IMR-90 (cell line): ENCODE data around the gene BUD23. TPM values are rescaled to one million over a fixed set of nuclear protein-coding genes. Genes with fewer than 3 reads are reported as not detected.

Experiments used
- ATAC-seq: fragments of 200-7000 bp; cut with Tn5 transposase; 2 replicates; pipeline ENCODE4 v1.9.1; 2020; ENCODE audit warnings: low read depth, mild to moderate bottlenecking, moderate library complexity
- BruUV-seq: library from RNA; stranded (reverse); fragments of 400-500 nt; replicated peaks from 2 replicates; lab custom pipeline; 2021; lab: Mats Ljungman, UMichigan
- CTCF ChIA-PET: fragments of 300-600 bp; formaldehyde crosslinking; extraction: SDS; loops from one replicate; lab custom pipeline; 2021; ENCODE audit warnings: antibody characterized with exemption; lab: Yijun Ruan, JAX
- POLR2A ChIA-PET: fragments of 300-600 bp; sonication (Branson Sonifier 250); formaldehyde crosslinking; loops from one replicate; lab custom pipeline; 2022; ENCODE audit warnings: antibody characterized with exemption; ENCODE audit not compliant: unreplicated experiment; lab: Charles Lee
- DNase-seq: peaks from one replicate; pipeline ENCODE4 v3.0.0; 2013
- H2AFZ ChIP-seq: replicated peaks from 2 replicates; pipeline ENCODE3; 2013; ENCODE audit warnings: low read length, mild to moderate bottlenecking; ENCODE audit not compliant: poor library complexity
- H2AK5ac ChIP-seq: 2 replicates; pipeline ENCODE4 v1.6.1; 2013; ENCODE audit warnings: low read depth, low read length, inconsistent platforms
- H2AK9ac ChIP-seq: replicated peaks from 2 replicates; pipeline ENCODE3; 2013; ENCODE audit warnings: mild to moderate bottlenecking, low read depth, low read length, moderate library complexity; ENCODE audit not compliant: poor library complexity
- H2BK120ac ChIP-seq: 2 replicates; pipeline ENCODE4 v1.6.1; 2013; ENCODE audit warnings: low read depth, low read length, inconsistent platforms
- H2BK15ac ChIP-seq: 3 replicates; pipeline ENCODE4 v1.6.1; 2013; ENCODE audit warnings: low read depth, low read length, inconsistent platforms
- H2BK20ac ChIP-seq: 2 replicates; pipeline ENCODE4 v1.6.1; 2013; ENCODE audit warnings: low read depth, mild to moderate bottlenecking, inconsistent platforms, low read length, moderate library complexity
- H2BK5ac ChIP-seq: 2 replicates; pipeline ENCODE4 v1.6.1; 2013; ENCODE audit warnings: mild to moderate bottlenecking, low read depth, low read length, inconsistent platforms; ENCODE audit not compliant: poor library complexity, severe bottlenecking
- H3K14ac ChIP-seq: replicated peaks from 2 replicates; pipeline ENCODE4 v1.6.1; 2013; ENCODE audit warnings: low read depth, low read length, inconsistent platforms
- H3K18ac ChIP-seq: 2 replicates; pipeline ENCODE4 v1.6.1; 2013; ENCODE audit warnings: low read depth, low read length, control low read depth
- H3K23ac ChIP-seq: 2 replicates; pipeline ENCODE4 v1.6.1; 2013; ENCODE audit warnings: low read depth, low read length, inconsistent platforms
- H3K27ac ChIP-seq: 2 replicates; pipeline ENCODE4 v1.5.1; 2013; ENCODE audit warnings: mild to moderate bottlenecking, control low read depth, low read length; ENCODE audit not compliant: insufficient read depth
- H3K27me3 ChIP-seq: 2 replicates; pipeline ENCODE4 v1.6.1; 2013; ENCODE audit warnings: low read length; ENCODE audit not compliant: control insufficient read depth, insufficient read depth
- H3K36me3 ChIP-seq: 2 replicates; pipeline ENCODE4 v1.6.1; 2013; ENCODE audit warnings: low read length, mixed read lengths; ENCODE audit not compliant: control insufficient read depth, insufficient read depth
- H3K4ac ChIP-seq: 2 replicates; pipeline ENCODE4 v1.6.1; 2013; ENCODE audit warnings: low read depth, low read length, inconsistent platforms
- H3K4me1 ChIP-seq: 2 replicates; pipeline ENCODE4 v1.6.1; 2013; ENCODE audit warnings: low read length, mixed read lengths; ENCODE audit not compliant: control insufficient read depth, insufficient read depth
- H3K4me2 ChIP-seq: 2 replicates; pipeline ENCODE4 v1.6.1; 2013; ENCODE audit warnings: low read depth, mild to moderate bottlenecking, control low read depth, low read length, moderate library complexity
- H3K4me3 ChIP-seq: 2 replicates; pipeline ENCODE4 v1.5.1; 2013; ENCODE audit warnings: low read depth, mild to moderate bottlenecking, control low read depth, low read length, moderate library complexity; ENCODE audit not compliant: insufficient read depth
- H3K56ac ChIP-seq: 2 replicates; pipeline ENCODE4 v1.6.1; 2013; ENCODE audit warnings: low read length, inconsistent platforms; ENCODE audit not compliant: insufficient read depth; ENCODE audit errors: extremely low read depth
- H3K79me1 ChIP-seq, 2 experiments: 2 replicates each; pipeline ENCODE4 v1.6.1; 2013; ENCODE audit warnings: low read length in 2 of 2, inconsistent platforms in 1 of 2, low read depth in 1 of 2
- H3K9ac ChIP-seq: 2 replicates; pipeline ENCODE4 v1.6.1; 2013; ENCODE audit warnings: low read depth, low read length, control low read depth
- H3K9me1 ChIP-seq: 2 replicates; pipeline ENCODE4 v1.6.1; 2013; ENCODE audit warnings: low read length, inconsistent platforms; ENCODE audit not compliant: insufficient read depth
- H3K9me3 ChIP-seq: 2 replicates; pipeline ENCODE4 v1.6.1; 2013; ENCODE audit warnings: low read length; ENCODE audit not compliant: control insufficient read depth, insufficient read depth
- H4K20me1 ChIP-seq: 2 replicates; pipeline ENCODE4 v1.6.1; 2013; ENCODE audit warnings: low read length, inconsistent platforms; ENCODE audit not compliant: insufficient read depth
- H4K5ac ChIP-seq: 2 replicates; pipeline ENCODE4 v1.6.1; 2013; ENCODE audit warnings: mild to moderate bottlenecking, low read depth, low read length, control low read depth
- H4K8ac ChIP-seq, 2 experiments: 2 replicates each; pipeline ENCODE4 v1.6.1; 2013; ENCODE audit warnings: low read depth in 2 of 2, low read length in 2 of 2, control low read depth in 1 of 2, inconsistent platforms in 1 of 2
- H4K91ac ChIP-seq: 2 replicates; pipeline ENCODE4 v1.6.1; 2013; ENCODE audit warnings: low read depth, low read length, inconsistent platforms; ENCODE audit not compliant: insufficient read depth
- BHLHE40 ChIP-seq: fragments of 150-350 bp; IDR thresholded peaks from 2 replicates; pipeline ENCODE4 v1.6.1; 2016; ENCODE audit warnings: mild to moderate bottlenecking, low read depth, low read length
- CEBPB ChIP-seq: IDR thresholded peaks from 2 replicates; pipeline ENCODE4 v1.6.1; 2012; ENCODE audit warnings: low read depth, low read length, improper control_type of control experiment
- CHD1 ChIP-seq: IDR thresholded peaks from 2 replicates; pipeline ENCODE4 v1.6.1; 2012; ENCODE audit warnings: low read depth, low read length, improper control_type of control experiment
- CTCF ChIP-seq: conservative IDR thresholded peaks from 2 replicates; pipeline ENCODE4 v1.5.1; 2012; ENCODE audit warnings: mild to moderate bottlenecking, low read depth, low read length, improper control_type of control experiment
- FOS ChIP-seq: fragments of 150-350 bp; IDR thresholded peaks from 2 replicates; pipeline ENCODE4 v1.6.1; 2016; ENCODE audit warnings: low read depth, low read length
- MAFK ChIP-seq: IDR thresholded peaks from 2 replicates; pipeline ENCODE4 v1.6.1; 2012; ENCODE audit warnings: low read depth, low read length, improper control_type of control experiment
- MAZ ChIP-seq: IDR thresholded peaks from 2 replicates; pipeline ENCODE4 v1.6.1; 2012; ENCODE audit warnings: low read depth, mild to moderate bottlenecking, low read length, improper control_type of control experiment, moderate library complexity, borderline replicate concordance
- MXI1 ChIP-seq: IDR thresholded peaks from 2 replicates; pipeline ENCODE4 v1.6.1; 2012; ENCODE audit warnings: low read depth, mild to moderate bottlenecking, low read length, moderate library complexity, borderline replicate concordance
- NFE2L2 ChIP-seq: fragments of 150-350 bp; IDR thresholded peaks from 2 replicates; pipeline ENCODE4 v1.6.1; 2016; ENCODE audit warnings: low read depth, mild to moderate bottlenecking, low read length
- POLR2A ChIP-seq: IDR thresholded peaks from 2 replicates; pipeline ENCODE4 v1.6.1; 2012; ENCODE audit warnings: mild to moderate bottlenecking, low read depth, low read length
- RAD21 ChIP-seq: IDR thresholded peaks from 2 replicates; pipeline ENCODE4 v1.6.1; 2012; ENCODE audit warnings: low read length, improper control_type of control experiment
- RCOR1 ChIP-seq: IDR thresholded peaks from 2 replicates; pipeline ENCODE4 v1.6.1; 2012; ENCODE audit warnings: mild to moderate bottlenecking, low read length, improper control_type of control experiment; ENCODE audit not compliant: insufficient replicate concordance
- RFX5 ChIP-seq: IDR thresholded peaks from 2 replicates; pipeline ENCODE4 v1.8.0; 2012; ENCODE audit warnings: low read depth, mild to moderate bottlenecking, low read length, moderate library complexity
- SMC3 ChIP-seq: fragments of 150-350 bp; IDR thresholded peaks from 2 replicates; pipeline ENCODE4 v1.6.1; 2016; ENCODE audit warnings: low read depth, mild to moderate bottlenecking, antibody characterized with exemption, low read length, moderate library complexity
- WGBS, 2 experiments: methylation state at CpG; one replicate each; pipeline versions ENCODE4 v1.1.5 to v1.1.7; 2013; ENCODE audit warnings: missing lambda C conversion rate in 2 of 2; ENCODE audit not compliant: insufficient read length in 1 of 2; ENCODE audit errors: extremely low coverage in 2 of 2; 5-methylcytosine and 5-hydroxymethylcytosine counted together
- dilution Hi-C: fragments of 300-500 bp; cut with HindIII; formaldehyde crosslinking; loops from one replicate; pipeline ENCODE4 v1.14.3; 2018; ENCODE audit warnings: low sequenced_read_pairs; ENCODE audit not compliant: unreplicated experiment
- in situ Hi-C: fragments of 300-500 bp; cut with MboI; formaldehyde crosslinking; loops from 3 replicates; pipeline ENCODE4 v1.14.3; 2019; ENCODE audit warnings: low sequenced_read_pairs, inconsistent platforms, mixed read lengths
- intact Hi-C: fragments of 100-400 bp; cut with micrococcal nuclease; formaldehyde crosslinking; loops from 2 replicates; pipeline ENCODE4 v1.10.0; 2022
- polyA plus RNA-seq, 3 experiments: library from polyadenylated mRNA; depleted of rRNA; stranded (reverse); fragments of >200 nt; gene quantifications; 2 replicates each; pipeline ENCODE4 v1.2.3, GENCODE V29; 2012; ENCODE audit warnings: low replicate concordance in 1 of 3
- total RNA-seq: library from RNA; depleted of rRNA; stranded (reverse); fragments of >200 nt; gene quantifications from 2 replicates; pipeline ENCODE4 v1.2.3, GENCODE V29; 2012

The BUD23 gene
- total and polyA plus RNA-seq, 2 of the 4 experiments (the other 2 are of a cell fraction), result 35.7 to 65.2 TPM

DNA sequence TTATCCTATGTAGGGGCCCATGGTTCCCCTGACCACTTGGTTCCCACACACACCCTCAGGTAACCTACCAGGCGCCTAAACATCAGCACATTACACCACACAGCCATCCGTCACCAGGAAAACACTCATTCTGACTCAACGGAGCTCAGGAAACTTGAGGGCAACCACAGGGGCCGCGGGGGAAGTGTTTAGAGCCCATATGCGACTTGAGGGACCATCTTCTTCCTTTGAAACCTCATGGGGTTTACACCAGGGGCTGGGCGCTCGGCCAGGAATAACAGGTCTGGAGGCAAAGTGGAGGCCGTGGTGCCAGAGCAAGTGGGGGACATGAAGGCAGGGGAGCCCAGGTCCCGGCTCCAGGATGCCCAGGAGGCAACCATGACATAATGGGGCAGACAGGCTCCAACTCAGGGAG, 34.6 kb downstream of the BUD23 start:
- POLR2A ChIA-PET, result no interaction called here

More for the DNA sequence above, 34.6 kb downstream of the BUD23 start:
- peak overlapping the region; percentile 48; the same call in 1 of the 2 replicates for H2BK120ac ChIP-seq
- no peak overlapping the region for H3K56ac ChIP-seq
- peak overlapping the region; percentile 62; the same call in 1 of the 2 replicates for H3K23ac ChIP-seq
- H4K8ac ChIP-seq, result no peak overlapping the region
- H2BK20ac ChIP-seq, result peak overlapping the region; percentile 7; the same call in 1 of the 2 replicates
- H4K20me1 ChIP-seq, result peaks cover 52% of the 10 kb centered on the region
- peak overlapping the region; percentile 95 for H2AK5ac ChIP-seq
- CTCF ChIA-PET, result interaction anchor here (1.0 to 1.3 kb wide), 3 partner anchors 17 to 111 kb away, joined by 3 read pairs; no protein-coding TSS in a partner anchor
- peaks cover 8 to 51% of the 10 kb centered on the region in 2 experiments for H3K79me1 ChIP-seq
- BruUV-seq, result no TSS peak
- TF ChIP-seq MAFK (peak; percentile 40), NFE2L2 (peak; percentile 28; the same call in 1 of the 2 replicates), SMC3 (peak; percentile 7; the same call in 1 of the 2 replicates), FOS (peak; percentile 85), MXI1 (no peak), CHD1 (no peak), POLR2A (0 out of 2 replicates have a peak, but pooled peaks have one; percentile 40), RAD21 (no peak), RCOR1 (peak; percentile 59), CTCF (no peak), RFX5 (no peak), MAZ (no peak), BHLHE40 (peak; percentile 38; the same call in 1 of the 2 replicates), CEBPB (peak; percentile 89)
- H4K5ac ChIP-seq, result no peak overlapping the region
- H3K9me3 ChIP-seq, result no peaks in the 10 kb centered on the region
- H3K14ac ChIP-seq, result no peak overlapping the region
- H3K36me3 ChIP-seq, result peaks cover 2% of the 10 kb centered on the region; the same call in 1 of the 2 replicates
- peak overlapping the region; percentile 27 for H2BK5ac ChIP-seq
- dilution Hi-C loops, result no loop called here
- peak overlapping the region; percentile 47; the same call in 1 of the 2 replicates for H3K27ac ChIP-seq
- WGBS, 2 experiments, result 7% methylated on average over 2 of the region's 10 CpGs; no CpG with 5 or more reads in 1 of the 2 experiments
- intact Hi-C loops, result loop anchor here (5.0 kb wide), 2 partner anchors 36 to 51 kb away; partner anchors contain the start of genes BUD23, DNAJC30 and VPS37D
- H2AK9ac ChIP-seq, result peak overlapping the region; percentile 69
- ATAC-seq, result peak; percentile 15
- H4K91ac ChIP-seq, result no peak overlapping the region
- no peak overlapping the region for H3K18ac ChIP-seq
- no peaks in the 10 kb centered on the region for H3K27me3 ChIP-seq
- peaks cover 18% of the 10 kb centered on the region for H3K9me1 ChIP-seq
- no peak overlapping the region for H2BK15ac ChIP-seq
- peak; percentile 93 for DNase-seq
- in situ Hi-C loops, result no loop called here
- H3K4me1 ChIP-seq, result peaks cover 28% of the 10 kb centered on the region
- H2AFZ ChIP-seq, result no peak overlapping the region
- no peak overlapping the region for H3K9ac ChIP-seq
- peak overlapping the region; percentile 62 for H3K4ac ChIP-seq
- H3K4me3 ChIP-seq, result no peak overlapping the region
- peak overlapping the region; percentile 55 for H3K4me2 ChIP-seq
